Thoracic aorta (tissue), 2 donors: ENCODE data around the gene SYT11. TPM values are rescaled to one million over a fixed set of nuclear protein-coding genes. Genes with fewer than 3 reads are reported as not detected.

Experiments
- ATAC-seq: fragments of 150-250 bp; one replicate; pipeline ENCODE4 v1.8.0; 2017; ENCODE audit warnings: low read depth; ENCODE audit not compliant: insufficient number of reproducible peaks, low FRiP score
- DNase-seq: peaks from one replicate; pipeline ENCODE4 v3.0.0-alpha.2; 2020; ENCODE audit warnings: low spot score
- H3K27ac ChIP-seq, 2 donors: fragments of 200-600 bp; sonication (generic); 1 replicate in 1 of 2; 2 replicates in 1 of 2; pipeline ENCODE4 v1.5.1; 2016; ENCODE audit warnings: mild to moderate bottlenecking in 2 of 2, moderate library complexity in 2 of 2
- H3K27me3 ChIP-seq: fragments of 200-600 bp; sonication (generic); replicated peaks from 2 replicates; pipeline ENCODE4 v1.6.0; 2016; ENCODE audit warnings: mild to moderate bottlenecking; ENCODE audit not compliant: insufficient read depth
- H3K36me3 ChIP-seq: fragments of 200-600 bp; sonication (generic); one replicate; pipeline ENCODE4 v1.5.1; 2016
- H3K4me1 ChIP-seq, 2 donors: fragments of 200-600 bp; sonication (generic); 1 replicate in 1 of 2; 2 replicates in 1 of 2; pipeline versions ENCODE4 v1.5.1 to v1.6.0; 2016; ENCODE audit warnings: low read depth in 2 of 2, mild to moderate bottlenecking in 1 of 2; ENCODE audit not compliant: control insufficient read depth in 1 of 2
- H3K4me3 ChIP-seq: fragments of 200-600 bp; sonication (generic); 2 replicates; pipeline ENCODE4 v1.5.1; 2016; ENCODE audit warnings: mild to moderate bottlenecking
- H3K9me3 ChIP-seq: fragments of 200-600 bp; sonication (generic); 2 replicates; pipeline ENCODE4 v1.5.1; 2016
- CTCF ChIP-seq: fragments of 200-600 bp; sonication (generic); IDR thresholded peaks from one replicate; pipeline ENCODE4 v1.5.1; 2019; ENCODE audit warnings: antibody characterized with exemption
- total RNA-seq, 2 donors: library from RNA; depleted of rRNA; stranded (reverse); fragments of >200 nt; gene quantifications; one replicate each; pipeline versions ENCODE4 v1.1.0 to v1.2.3, GENCODE V29; 2016

Gene SYT11
- total RNA-seq, 2 donors from 2014 or later, result 49.5 to 62.4 TPM

GRCh38 chr1:155856975-155857930, 2.1 kb upstream of the SYT11 start, which contains the start of gene GON4L:
Gene GON4L, minus strand, starts transcription at chr1:155857214. Its CDS starts 3,434 bp downstream, at chr1:155853780.
- Histone ChIP-seq H3K27me3 (no peaks in the 10 kb centered on the region), H3K9me3 (no peaks in the 10 kb centered on the region), H3K4me3 (peak within 1 kb of the TSS; percentile 80), H3K27ac (peak within 1 kb of the TSS; percentile 76 to 77), H3K4me1 (peaks cover 0 to 46% of the 10 kb centered on the region in 2 donors), H3K36me3 (peaks cover 10% of the 10 kb centered on the region)
- no peak for TF ChIP-seq CTCF
- DNase-seq (peak; percentile 60), ATAC-seq (peak; percentile 24)

GRCh38 chr1:155858800-155859233, 550 bp upstream of the SYT11 start:
- Histone ChIP-seq H3K36me3 (peaks cover 5% of the 10 kb centered on the region), H3K9me3 (no peaks in the 10 kb centered on the region), H3K27ac (peak overlapping the region; percentile 81 to 93), H3K27me3 (no peaks in the 10 kb centered on the region), H3K4me1 (peaks cover 0 to 46% of the 10 kb centered on the region in 2 donors), H3K4me3 (peak overlapping the region; percentile 66)
- no peak for TF ChIP-seq CTCF
- DNase-seq, result no peak
- peak; percentile 4 for ATAC-seq

GRCh38 chr1:155859881-155860871, 809 bp downstream of the SYT11 start:
- TF ChIP-seq CTCF, result no peak
- DNase-seq, result peak; percentile 50
- peak overlapping the region; percentile 66 for H3K4me3 ChIP-seq
- no peaks in the 10 kb centered on the region for H3K9me3 ChIP-seq
- peak; percentile 51 for ATAC-seq
- H3K36me3 ChIP-seq, result no peaks in the 10 kb centered on the region
- peak overlapping the region; percentile 93 to 96 for H3K27ac ChIP-seq
- H3K27me3 ChIP-seq, result no peaks in the 10 kb centered on the region
- H3K4me1 ChIP-seq, result peaks cover 0 to 46% of the 10 kb centered on the region in 2 donors

GRCh38 chr1:155860970-155861510, 1.7 kb downstream of the SYT11 start:
- Histone ChIP-seq H3K27me3 (no peaks in the 10 kb centered on the region), H3K4me1 (peaks cover 0 to 44% of the 10 kb centered on the region in 2 donors), H3K36me3 (no peaks in the 10 kb centered on the region), H3K27ac (peak overlapping the region; percentile 93 to 96), H3K9me3 (no peaks in the 10 kb centered on the region), H3K4me3 (peak overlapping the region; percentile 66)
- no peak for ATAC-seq
- no peak for TF ChIP-seq CTCF
- no peak for DNase-seq
